Gastrocnemius medialis (tissue), 4 donors: Measurements from ENCODE around the gene VIPR2.

Source experiments
- CTCF ChIP-seq, 5 experiments: fragments of 450-650 bp in 3 of 5; fragments of 200-600 bp in 2 of 5; sonication (generic) in 2 of 5; IDR thresholded peaks in 4 of 5; conservative IDR thresholded peaks in 1 of 5; 1 replicate in 4 of 5; 2 replicates in 1 of 5; pipeline ENCODE4 v1.5.1; 2016 to 2019; ENCODE audit warnings: antibody characterized with exemption in 5 of 5, mild to moderate bottlenecking in 3 of 5, moderate library complexity in 3 of 5
- POLR2A ChIP-seq, 2 donors: fragments of 450-650 bp; IDR thresholded peaks; one replicate each; pipeline ENCODE4 v1.6.1; 2017; ENCODE audit warnings: antibody characterized with exemption in 2 of 2, mild to moderate bottlenecking in 2 of 2, moderate library complexity in 2 of 2

- TF ChIP-seq POLR2A (IDR thresholded peaks at IDR 0.05) (no peak), CTCF (IDR thresholded peaks at IDR 0.05 in 4 of 5, conservative IDR thresholded peaks at IDR 0.05 in 1 of 5) (no peak)
These were observed 61.5 kb downstream of the VIPR2 start for GRCh38 chr7:159083001-159083697.
